ENCODE measurements around the gene B3GNT3.

DNA sequence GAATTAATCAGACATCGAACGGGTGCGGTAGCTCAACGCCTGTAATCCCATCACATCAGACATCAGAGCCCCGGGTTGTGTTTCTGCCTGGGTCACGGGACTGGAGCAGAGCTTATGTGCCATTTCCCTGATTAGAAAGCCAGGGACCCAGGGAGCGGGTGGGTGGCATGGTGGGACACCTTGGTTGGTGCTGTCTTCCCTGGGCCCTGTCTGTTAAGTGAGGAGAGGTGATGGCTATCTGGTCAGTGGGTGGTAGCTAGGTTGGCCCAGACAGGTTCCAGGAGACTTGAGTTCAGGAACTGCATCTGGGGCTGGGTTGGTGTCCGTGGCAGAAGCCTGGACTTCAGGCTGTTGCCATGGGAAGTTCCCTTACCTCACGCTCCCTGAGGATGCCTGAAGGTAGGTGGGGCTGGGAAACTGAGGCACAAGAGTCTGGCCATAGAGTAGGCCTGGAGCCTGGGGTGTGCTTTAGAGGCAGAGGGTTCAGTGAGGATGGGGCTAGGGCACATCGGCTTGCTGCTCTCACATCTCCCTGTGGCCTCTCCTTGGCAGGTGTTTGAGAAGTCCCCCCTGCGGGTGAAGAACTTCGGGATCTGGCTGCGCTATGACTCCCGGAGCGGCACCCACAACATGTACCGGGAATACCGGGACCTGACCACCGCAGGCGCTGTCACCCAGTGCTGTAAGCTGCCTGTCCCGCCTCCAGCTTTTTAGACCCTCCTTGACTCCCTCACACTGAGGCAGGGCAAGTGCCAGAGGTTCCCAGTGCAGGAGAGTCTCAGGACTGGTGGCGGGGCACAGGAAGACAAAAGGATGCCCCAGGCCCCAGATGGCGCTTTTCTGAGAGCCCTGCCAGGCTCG lies 66.8 kb downstream of the B3GNT3 start:
- no peak for TF ChIP-seq POLR2A (IDR thresholded peaks at IDR 0.05)
- TF ChIP-seq, protein P1, sequence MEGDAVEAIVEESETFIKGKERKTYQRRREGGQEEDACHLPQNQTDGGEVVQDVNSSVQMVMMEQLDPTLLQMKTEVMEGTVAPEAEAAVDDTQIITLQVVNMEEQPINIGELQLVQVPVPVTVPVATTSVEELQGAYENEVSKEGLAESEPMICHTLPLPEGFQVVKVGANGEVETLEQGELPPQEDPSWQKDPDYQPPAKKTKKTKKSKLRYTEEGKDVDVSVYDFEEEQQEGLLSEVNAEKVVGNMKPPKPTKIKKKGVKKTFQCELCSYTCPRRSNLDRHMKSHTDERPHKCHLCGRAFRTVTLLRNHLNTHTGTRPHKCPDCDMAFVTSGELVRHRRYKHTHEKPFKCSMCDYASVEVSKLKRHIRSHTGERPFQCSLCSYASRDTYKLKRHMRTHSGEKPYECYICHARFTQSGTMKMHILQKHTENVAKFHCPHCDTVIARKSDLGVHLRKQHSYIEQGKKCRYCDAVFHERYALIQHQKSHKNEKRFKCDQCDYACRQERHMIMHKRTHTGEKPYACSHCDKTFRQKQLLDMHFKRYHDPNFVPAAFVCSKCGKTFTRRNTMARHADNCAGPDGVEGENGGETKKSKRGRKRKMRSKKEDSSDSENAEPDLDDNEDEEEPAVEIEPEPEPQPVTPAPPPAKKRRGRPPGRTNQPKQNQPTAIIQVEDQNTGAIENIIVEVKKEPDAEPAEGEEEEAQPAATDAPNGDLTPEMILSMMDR (IDR thresholded peaks at IDR 0.05) = no peak
